K562 (cell line): ENCODE results near the gene CENPA. TPM values are rescaled to one million over a fixed set of nuclear protein-coding genes. Genes with fewer than 3 reads are reported as not detected.

Source experiments
- CBFA2T3 ChIP-seq: fragments of 450-650 bp; IDR thresholded peaks from 2 replicates; pipeline ENCODE4 v1.6.1; 2017
- DDX20 ChIP-seq: fragments of 450-650 bp; IDR thresholded peaks from 2 replicates; pipeline ENCODE4 v1.6.1; 2016; ENCODE audit warnings: missing genetic modification characterization, low read depth, mild to moderate bottlenecking, missing compliant biosample characterization, moderate library complexity
- MTA3 ChIP-seq: fragments of 450-650 bp; formaldehyde crosslinking; IDR thresholded peaks from 2 replicates; pipeline ENCODE4 v1.6.1; 2017; ENCODE audit warnings: mild to moderate bottlenecking, borderline replicate concordance
- TEAD2 ChIP-seq: fragments of 450-650 bp; IDR thresholded peaks from 2 replicates; pipeline ENCODE4 v1.6.1; 2016; ENCODE audit warnings: missing genetic modification characterization, control low read depth, missing compliant biosample characterization
- ZNF175 ChIP-seq: fragments of 200-800 bp; sonication (Bioruptor generic); IDR thresholded peaks from 2 replicates; pipeline ENCODE4 v1.6.1; 2016; ENCODE audit warnings: low read depth, mild to moderate bottlenecking, missing genetic modification characterization, missing compliant biosample characterization
- ZNF311 ChIP-seq: fragments of 250-450 bp; sonication (Bioruptor Pico); IDR thresholded peaks from 2 replicates; pipeline ENCODE4 v1.4.0; 2020; ENCODE audit warnings: mild to moderate bottlenecking, moderate library complexity
- ZNF384 ChIP-seq: IDR thresholded peaks from 2 replicates; pipeline ENCODE4 v1.6.1; 2012; ENCODE audit warnings: low read depth, low read length, improper control_type of control experiment
- ZNF583 ChIP-seq: fragments of 250-450 bp; sonication (Bioruptor Pico); IDR thresholded peaks from 2 replicates; pipeline ENCODE4 v1.4.0; 2020
- polyA plus RNA-seq, 8 experiments: library from polyadenylated mRNA; depleted of rRNA in 4 of 8; stranded (reverse) in 5 of 8; unstranded in 3 of 8; fragments of >200 nt; fragmentation: Nextera tagmentation in 2 of 8; fragmentation: Illumina TruSeq in 1 of 8; extraction: Ambion mirVana in 2 of 8; extraction: Trizol in 1 of 8; gene quantifications; 2 replicates each; pipeline versions ENCODE4 v1.2.1 to v1.2.3, GENCODE V29; 2011 to 2014; ENCODE audit warnings: inconsistent platforms in 1 of 8, missing spikeins in 1 of 8
- total RNA-seq, 7 experiments: library from RNA; depleted of rRNA in 6 of 7; stranded (reverse); fragments of >200 nt in 6 of 7; fragmentation: Illumina TruSeq in 2 of 7; extraction: Trizol in 2 of 7; gene quantifications; 2 replicates each; pipeline versions ENCODE4 v1.2.1 to v1.2.3, GENCODE V29; 2011 to 2021; ENCODE audit warnings: low replicate concordance in 1 of 7
- TF ChIP-seq, protein P1 (sequence below), 3 experiments: IDR thresholded peaks in 2 of 3; conservative IDR thresholded peaks in 1 of 3; 2 replicates each; pipeline ENCODE4 v1.5.1; 2011 to 2012; ENCODE audit warnings: low read length in 3 of 3, mild to moderate bottlenecking in 3 of 3, control low read depth in 2 of 3, improper control_type of control experiment in 1 of 3, inconsistent platforms in 1 of 3, low read depth in 1 of 3, mixed read lengths in 1 of 3, moderate library complexity in 1 of 3; ENCODE audit not compliant: insufficient read depth in 2 of 3
- TF ChIP-seq, protein P2 (sequence below): fragments of 250-450 bp; sonication (Bioruptor Pico); IDR thresholded peaks from 2 replicates; pipeline ENCODE4 v1.4.0; 2020; ENCODE audit warnings: mild to moderate bottlenecking, moderate library complexity

Gene CENPA
- total and polyA plus RNA-seq, 9 of the 15 experiments (the other 6 are each of a cell fraction or from before 2014, with no cell fraction given) = 11.3 to 61.7 (median 44.7) TPM

DNA sequence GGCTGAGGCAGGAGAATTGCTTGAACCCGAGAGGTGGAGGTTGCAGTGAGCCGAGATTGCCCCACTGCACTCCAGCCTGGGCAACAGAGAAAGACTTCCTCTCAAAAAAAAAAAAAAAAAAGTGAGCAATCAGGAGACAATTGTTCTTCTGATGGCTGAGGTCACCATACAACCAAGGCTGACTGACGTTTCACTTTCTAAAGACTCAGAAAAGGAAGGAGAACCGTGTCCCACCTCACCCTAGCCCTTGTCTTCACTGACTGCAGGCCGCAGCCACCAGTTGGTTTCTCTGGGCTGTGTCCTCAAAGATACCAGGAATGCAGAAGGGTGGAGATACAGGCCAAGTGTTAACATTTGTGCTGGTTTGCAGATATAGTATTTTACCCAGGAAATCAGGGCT, 29.5 kb upstream of the CENPA start (continued):
- TF ChIP-seq MTA3 (no peak), ZNF583 (no peak), DDX20 (tag) (no peak), TEAD2 (tag) (no peak), CBFA2T3 (no peak), ZNF311 (CRISPR knock-in tag) (no peak), ZNF175 (CRISPR knock-in tag) (0 out of 2 replicates have a peak, but pooled peaks have one; percentile 8), ZNF384 (peak; percentile 58; the same call in 1 of the 2 replicates)
- TF ChIP-seq, protein P1, sequence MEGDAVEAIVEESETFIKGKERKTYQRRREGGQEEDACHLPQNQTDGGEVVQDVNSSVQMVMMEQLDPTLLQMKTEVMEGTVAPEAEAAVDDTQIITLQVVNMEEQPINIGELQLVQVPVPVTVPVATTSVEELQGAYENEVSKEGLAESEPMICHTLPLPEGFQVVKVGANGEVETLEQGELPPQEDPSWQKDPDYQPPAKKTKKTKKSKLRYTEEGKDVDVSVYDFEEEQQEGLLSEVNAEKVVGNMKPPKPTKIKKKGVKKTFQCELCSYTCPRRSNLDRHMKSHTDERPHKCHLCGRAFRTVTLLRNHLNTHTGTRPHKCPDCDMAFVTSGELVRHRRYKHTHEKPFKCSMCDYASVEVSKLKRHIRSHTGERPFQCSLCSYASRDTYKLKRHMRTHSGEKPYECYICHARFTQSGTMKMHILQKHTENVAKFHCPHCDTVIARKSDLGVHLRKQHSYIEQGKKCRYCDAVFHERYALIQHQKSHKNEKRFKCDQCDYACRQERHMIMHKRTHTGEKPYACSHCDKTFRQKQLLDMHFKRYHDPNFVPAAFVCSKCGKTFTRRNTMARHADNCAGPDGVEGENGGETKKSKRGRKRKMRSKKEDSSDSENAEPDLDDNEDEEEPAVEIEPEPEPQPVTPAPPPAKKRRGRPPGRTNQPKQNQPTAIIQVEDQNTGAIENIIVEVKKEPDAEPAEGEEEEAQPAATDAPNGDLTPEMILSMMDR (IDR thresholded peaks at IDR 0.05 in 2 of 3, conservative IDR thresholded peaks at IDR 0.05 in 1 of 3; ENCODE audit: insufficient read depth in 2 of 3, low read depth in 1 of 3, low read length in 3 of 3) = no peak
- TF ChIP-seq, protein P2, sequence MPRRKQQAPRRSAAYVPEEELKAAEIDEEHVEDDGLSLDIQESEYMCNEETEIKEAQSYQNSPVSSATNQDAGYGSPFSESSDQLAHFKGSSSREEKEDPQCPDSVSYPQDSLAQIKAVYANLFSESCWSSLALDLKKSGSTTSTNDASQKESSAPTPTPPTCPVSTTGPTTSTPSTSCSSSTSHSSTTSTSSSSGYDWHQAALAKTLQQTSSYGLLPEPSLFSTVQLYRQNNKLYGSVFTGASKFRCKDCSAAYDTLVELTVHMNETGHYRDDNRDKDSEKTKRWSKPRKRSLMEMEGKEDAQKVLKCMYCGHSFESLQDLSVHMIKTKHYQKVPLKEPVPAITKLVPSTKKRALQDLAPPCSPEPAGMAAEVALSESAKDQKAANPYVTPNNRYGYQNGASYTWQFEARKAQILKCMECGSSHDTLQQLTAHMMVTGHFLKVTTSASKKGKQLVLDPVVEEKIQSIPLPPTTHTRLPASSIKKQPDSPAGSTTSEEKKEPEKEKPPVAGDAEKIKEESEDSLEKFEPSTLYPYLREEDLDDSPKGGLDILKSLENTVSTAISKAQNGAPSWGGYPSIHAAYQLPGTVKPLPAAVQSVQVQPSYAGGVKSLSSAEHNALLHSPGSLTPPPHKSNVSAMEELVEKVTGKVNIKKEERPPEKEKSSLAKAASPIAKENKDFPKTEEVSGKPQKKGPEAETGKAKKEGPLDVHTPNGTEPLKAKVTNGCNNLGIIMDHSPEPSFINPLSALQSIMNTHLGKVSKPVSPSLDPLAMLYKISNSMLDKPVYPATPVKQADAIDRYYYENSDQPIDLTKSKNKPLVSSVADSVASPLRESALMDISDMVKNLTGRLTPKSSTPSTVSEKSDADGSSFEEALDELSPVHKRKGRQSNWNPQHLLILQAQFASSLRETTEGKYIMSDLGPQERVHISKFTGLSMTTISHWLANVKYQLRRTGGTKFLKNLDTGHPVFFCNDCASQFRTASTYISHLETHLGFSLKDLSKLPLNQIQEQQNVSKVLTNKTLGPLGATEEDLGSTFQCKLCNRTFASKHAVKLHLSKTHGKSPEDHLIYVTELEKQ = 0 out of 2 replicates have a peak, but pooled peaks have one; percentile 24
- TF ChIP-seq, all 486 proteins: peak for 6
